Endothelial cell of umbilical vein (primary cell): ENCODE measurements around the gene C2CD5. TPM values are rescaled to one million over a fixed set of nuclear protein-coding genes. Genes with fewer than 3 reads are reported as not detected.

ENCODE experiments used
- BruUV-seq: library from RNA; stranded (reverse); fragments of 400-500 nt; replicated peaks from 2 replicates; lab custom pipeline; 2021; lab: Mats Ljungman, UMichigan
- CTCF ChIA-PET: fragments of 300-600, 350-600 bp; sonication (Branson Sonifier 250); formaldehyde crosslinking; loops from one replicate; lab custom pipeline; 2021; ENCODE audit warnings: antibody characterized with exemption, inconsistent platforms; lab: Charles Lee
- POLR2A ChIA-PET: fragments of 300-600, 350-600 bp; sonication (Branson Sonifier 250); formaldehyde crosslinking; loops from one replicate; lab custom pipeline; 2021; ENCODE audit warnings: antibody characterized with exemption, inconsistent platforms; lab: Charles Lee
- DNase-seq: peaks from one replicate; pipeline ENCODE4 v3.0.0-alpha.2; 2011; ENCODE audit warnings: low read depth, low spot score
- FAIRE-seq: peaks from 2 replicates; lab custom pipeline; 2011; peaks lifted over from hg19 to GRCh38; lab: Jason Lieb, UNC
- H2AFZ ChIP-seq: 2 replicates; pipeline ENCODE4 v1.6.0; 2012; ENCODE audit warnings: low read depth, low read length, control low read depth, inconsistent platforms
- H3K27ac ChIP-seq: 2 replicates; pipeline ENCODE4 v1.5.1; 2011; ENCODE audit warnings: low read depth, mild to moderate bottlenecking, control low read depth, low read length, moderate library complexity; ENCODE audit not compliant: insufficient read depth
- H3K27me3 ChIP-seq, 2 experiments: 2 replicates each; pipeline versions ENCODE4 v1.6.0 to v1.6.1; 2011; ENCODE audit warnings: low read length in 2 of 2, mixed read lengths in 1 of 2; ENCODE audit not compliant: control insufficient read depth in 2 of 2, insufficient read depth in 2 of 2
- H3K36me3 ChIP-seq, 2 experiments: 2 replicates in 1 of 2; 3 replicates in 1 of 2; pipeline ENCODE4 v1.5.1; 2011; ENCODE audit warnings: low read length in 2 of 2, mild to moderate bottlenecking in 1 of 2, moderate library complexity in 1 of 2; ENCODE audit not compliant: control insufficient read depth in 2 of 2, insufficient read depth in 2 of 2; ENCODE audit errors: extremely low read depth in 1 of 2
- H3K4me1 ChIP-seq: 3 replicates; pipeline ENCODE4 v1.5.1; 2011; ENCODE audit warnings: mild to moderate bottlenecking, low read length; ENCODE audit not compliant: control insufficient read depth, insufficient read depth; ENCODE audit errors: extremely low read depth
- H3K4me2 ChIP-seq: 2 replicates; pipeline ENCODE4 v1.6.1; 2011; ENCODE audit warnings: low read length, control low read depth, mixed read lengths; ENCODE audit not compliant: insufficient read depth
- H3K4me3 ChIP-seq, 3 experiments: fragments of 200-600 bp in 1 of 3; sonication (generic), shearing (Covaris generic) in 1 of 3; replicated peaks in 1 of 3; 2 replicates each; pipeline ENCODE4 v1.5.1; 2011 to 2016; ENCODE audit warnings: control low read depth in 3 of 3, low read length in 3 of 3, mild to moderate bottlenecking in 2 of 3, inconsistent platforms in 1 of 3, low read depth in 1 of 3, moderate library complexity in 1 of 3; ENCODE audit not compliant: insufficient read depth in 1 of 3
- H3K79me2 ChIP-seq: 2 replicates; pipeline ENCODE4 v1.6.0; 2012; ENCODE audit warnings: low read length, inconsistent platforms; ENCODE audit not compliant: control insufficient read depth, insufficient read depth
- H3K9ac ChIP-seq: replicated peaks from 2 replicates; pipeline ENCODE3; 2011; ENCODE audit warnings: low read length, control low read depth; ENCODE audit not compliant: insufficient read depth; ENCODE audit errors: extremely low read depth
- H3K9me1 ChIP-seq: replicated peaks from 3 replicates; pipeline ENCODE4 v1.6.0; 2011; ENCODE audit warnings: mild to moderate bottlenecking, low read length; ENCODE audit not compliant: control insufficient read depth, insufficient read depth; ENCODE audit errors: extremely low read depth
- H3K9me3 ChIP-seq: replicated peaks from 2 replicates; pipeline ENCODE4 v1.5.1; 2012; ENCODE audit warnings: low read length, inconsistent platforms; ENCODE audit not compliant: control insufficient read depth, insufficient read depth
- H4K20me1 ChIP-seq: replicated peaks from 2 replicates; pipeline ENCODE3; 2011; ENCODE audit warnings: mild to moderate bottlenecking, low read length; ENCODE audit not compliant: control insufficient read depth, insufficient read depth; ENCODE audit errors: extremely low read depth
- CTCF ChIP-seq, 2 donors: IDR thresholded peaks; 1 replicate in 1 of 2; 2 replicates in 1 of 2; pipeline ENCODE4 v1.5.1; 2011; ENCODE audit warnings: low read length in 2 of 2, mild to moderate bottlenecking in 2 of 2, moderate library complexity in 2 of 2, control low read depth in 1 of 2, inconsistent platforms in 1 of 2, low read depth in 1 of 2; ENCODE audit not compliant: insufficient read depth in 1 of 2; ENCODE audit errors: extremely low read depth in 1 of 2
- EZH2 ChIP-seq: IDR thresholded peaks from 2 replicates; pipeline ENCODE4 v1.6.1; 2012; ENCODE audit warnings: borderline replicate concordance, low read depth, mild to moderate bottlenecking, moderate library complexity, low read length, inconsistent platforms; ENCODE audit not compliant: severe bottlenecking
- FOS ChIP-seq: IDR thresholded peaks from 2 replicates; pipeline ENCODE4 v1.6.1; 2011; ENCODE audit warnings: mild to moderate bottlenecking, low read length, moderate library complexity, borderline replicate concordance; ENCODE audit not compliant: insufficient read depth
- GATA2 ChIP-seq: IDR thresholded peaks from 2 replicates; pipeline ENCODE4 v1.7.0; 2011; ENCODE audit warnings: low read depth, mild to moderate bottlenecking, moderate library complexity, mixed read lengths, low read length; ENCODE audit not compliant: insufficient read length, insufficient read depth
- JUN ChIP-seq: IDR thresholded peaks from 2 replicates; pipeline ENCODE4 v1.6.1; 2011; ENCODE audit warnings: borderline replicate concordance, low read depth; ENCODE audit not compliant: insufficient read length, insufficient read depth
- MAX ChIP-seq: IDR thresholded peaks from 2 replicates; pipeline ENCODE4 v1.6.1; 2011; ENCODE audit not compliant: insufficient read depth, insufficient read length
- MYC ChIP-seq: IDR thresholded peaks from one replicate; pipeline ENCODE4 v1.6.1; 2011; ENCODE audit warnings: mild to moderate bottlenecking, low read depth, low read length
- POLR2A ChIP-seq: IDR thresholded peaks from 2 replicates; pipeline ENCODE4 v1.6.1; 2012; ENCODE audit warnings: low read depth, mild to moderate bottlenecking, control low read depth, low read length
- POLR2AphosphoS5 ChIP-seq: IDR thresholded peaks from 2 replicates; pipeline ENCODE4 v1.6.1; 2012; ENCODE audit warnings: low read depth, mild to moderate bottlenecking, control low read depth, low read length, moderate library complexity; ENCODE audit not compliant: insufficient read depth
- dilution Hi-C: fragments of 300-500 bp; cut with MboI; formaldehyde crosslinking; loops from one replicate; pipeline ENCODE4 v1.15.0; 2019; ENCODE audit warnings: low sequenced_read_pairs; ENCODE audit not compliant: extremely low pct_ligation_motif_present
- intact Hi-C: fragments of 100-400 bp; cut with micrococcal nuclease; formaldehyde crosslinking; loops from one replicate; pipeline ENCODE4 v1.10.0; 2022
- polyA plus RNA-seq, 4 experiments: library from polyadenylated mRNA; depleted of rRNA in 3 of 4; stranded (reverse) in 3 of 4; unstranded in 1 of 4; fragments of >200 nt; gene quantifications; 2 replicates each; pipeline versions ENCODE4 v1.2.1 to v1.2.3, GENCODE V29; 2011 to 2012; ENCODE audit warnings: missing spikeins in 1 of 4
- total RNA-seq: library from RNA; stranded (reverse); gene quantifications from 2 replicates; pipeline ENCODE4 v1.2.3, GENCODE V29; 2021

C2CD5 gene
- total and polyA plus RNA-seq, 2 donors (not counting 3 experiments of a cell fraction or from before 2014, with no cell fraction given) = 12.9 to 32.9 TPM

DNA sequence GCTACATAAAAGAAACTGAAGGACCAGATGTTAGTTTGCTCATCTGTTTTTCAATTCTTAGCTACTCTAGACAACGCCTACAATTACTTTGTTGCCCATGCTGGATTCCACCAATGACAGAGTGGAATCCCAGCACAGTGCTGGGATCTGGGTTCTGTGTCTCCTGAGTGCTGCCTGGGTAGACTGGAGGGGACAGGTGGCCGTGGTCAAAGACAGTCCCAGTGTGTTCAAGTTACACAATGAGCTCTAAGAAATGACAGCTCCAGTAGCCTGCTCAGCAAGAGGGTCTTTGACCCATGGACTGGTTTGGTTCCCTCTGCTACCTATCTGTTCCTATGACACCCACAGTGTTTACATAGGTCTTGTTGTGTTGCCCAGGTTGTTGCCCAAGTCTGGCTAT, 38.5 kb downstream of the C2CD5 start:
- no peaks in the 10 kb centered on the region for H3K79me2 ChIP-seq
- H2AFZ ChIP-seq = no peak overlapping the region
- CTCF ChIA-PET = interaction anchor here (1.1 to 1.5 kb wide), 3 partner anchors 23 to 119 kb away, joined by 3 to 8 read pairs (median 3); partner anchors contain the start of gene ETNK1
- TF ChIP-seq POLR2A (no peak), MYC (no peak), FOS (no peak), EZH2 (no peak), JUN (no peak), POLR2AphosphoS5 (no peak), CTCF (IDR thresholded peaks at IDR 0.05; ENCODE audit: extremely low read depth in 1 of 2, insufficient read depth in 1 of 2, low read depth in 1 of 2, low read length in 2 of 2) (no peak), MAX (no peak), GATA2 (no peak)
- no peaks in the 10 kb centered on the region for H3K27me3 ChIP-seq
- no peak overlapping the region for H3K4me3 ChIP-seq
- no peaks in the 10 kb centered on the region for H3K4me1 ChIP-seq
- H3K27ac ChIP-seq = no peak overlapping the region
- no peak overlapping the region for H3K4me2 ChIP-seq
- BruUV-seq = no TSS peak
- no peak for FAIRE-seq
- no peaks in the 10 kb centered on the region for H3K9me3 ChIP-seq
- dilution Hi-C loops = no loop called here
- peaks cover 2 to 4% of the 10 kb centered on the region in 2 experiments for H3K36me3 ChIP-seq
- DNase-seq = no peak
- no peaks in the 10 kb centered on the region for H4K20me1 ChIP-seq
- H3K9me1 ChIP-seq = no peaks in the 10 kb centered on the region
- H3K9ac ChIP-seq = no peak overlapping the region
- intact Hi-C loops = no loop called here
- POLR2A ChIA-PET = no interaction called here
